ENCODE measurements around the gene NOTCH1.

NOTCH1 gene

DNA sequence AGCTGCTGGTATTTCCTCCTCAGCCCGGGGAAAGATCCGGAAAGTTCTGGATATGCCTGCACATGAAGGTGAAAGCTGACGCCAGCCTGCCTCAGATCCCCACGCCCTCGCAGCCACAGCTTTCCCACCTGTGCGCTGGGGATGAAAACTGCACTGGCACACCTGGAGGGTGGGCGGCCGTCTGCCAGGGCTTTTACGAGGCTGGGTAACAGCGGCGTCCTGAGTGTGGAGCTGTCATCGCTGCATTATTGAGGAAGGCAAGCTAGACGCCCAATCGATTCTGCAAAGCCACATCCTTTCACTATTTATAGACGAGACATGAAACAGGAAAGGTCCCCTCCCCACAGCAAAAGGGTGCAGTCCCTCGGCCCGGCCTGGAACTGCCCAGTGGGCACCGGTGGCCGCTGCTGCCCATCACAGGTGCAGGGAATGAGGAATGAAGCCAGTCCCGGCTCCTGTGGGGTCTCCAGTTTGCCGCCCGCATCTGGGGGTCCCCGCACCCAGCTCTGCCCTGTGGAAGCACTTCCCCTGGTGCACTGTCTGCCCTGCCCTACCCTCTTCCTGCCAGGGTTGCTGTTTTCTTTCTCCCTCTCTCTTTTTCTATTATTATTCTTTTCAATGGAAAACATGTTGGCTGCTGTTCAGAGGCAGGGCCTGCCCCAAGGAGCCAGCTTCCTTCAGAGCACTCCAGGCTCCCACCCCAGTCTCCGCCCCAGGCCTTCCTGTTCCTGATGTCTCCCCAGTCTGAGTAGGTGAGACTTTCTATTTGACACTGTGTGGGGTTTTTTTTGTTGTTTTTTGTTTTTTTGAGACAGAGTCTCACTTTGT is 7.0 kb downstream of the NOTCH1 start:
- CTCF ChIA-PET: interaction anchor here (0.6 to 3.3 kb wide), 4 partner anchors 44 to 86 kb away, joined by 3 to 15 read pairs (median 4); no protein-coding TSS in a partner anchor
- H3K36me3 ChIP-seq (ENCODE audit: control insufficient read depth in 2 of 2, insufficient read depth in 1 of 2, low read length in 2 of 2): peaks cover 0 to 27% of the 10 kb centered on the region in 2 experiments; a peak in 1 of 3 replicates

DNA sequence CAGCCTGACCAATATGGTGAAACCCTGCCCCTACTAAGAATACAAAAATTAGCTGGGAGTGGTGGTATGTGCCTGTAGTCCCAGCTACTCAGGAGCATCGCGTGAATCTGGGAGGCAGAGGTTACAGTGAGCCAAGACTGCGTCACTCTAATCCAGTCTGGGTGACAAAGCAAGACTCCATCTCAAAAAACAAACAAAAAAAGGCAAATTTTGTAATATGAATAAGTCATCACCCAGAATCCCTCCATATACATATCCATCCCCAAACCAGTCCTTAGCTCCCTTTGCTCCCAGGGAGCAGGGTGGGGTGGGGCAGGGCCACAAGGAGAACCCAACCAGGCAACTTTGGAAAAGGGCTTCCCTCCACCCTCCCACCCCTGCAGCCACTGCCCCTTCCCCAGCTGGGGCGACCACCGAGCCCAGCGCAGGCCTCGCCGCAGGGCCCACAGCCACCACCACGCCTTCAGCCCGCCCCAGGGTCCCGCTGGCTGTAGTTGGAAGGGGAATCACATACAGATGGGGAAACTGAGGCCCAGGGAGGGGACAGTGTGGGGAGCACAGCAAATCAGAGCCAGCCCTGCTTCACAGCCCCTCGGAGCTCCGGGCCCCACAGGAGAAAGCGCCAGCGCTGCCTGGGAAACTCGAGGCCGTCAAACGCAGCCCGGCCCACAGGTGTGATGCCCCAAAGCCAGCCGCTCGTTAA is 7.8 kb downstream of the NOTCH1 start:
- ChIA-PET CTCF (interaction anchor here (0.6 to 3.3 kb wide), 4 partner anchors 21 to 53 kb away, joined by 3 to 15 read pairs (median 4); no protein-coding TSS in a partner anchor), POLR2A (no interaction called here)

More for the DNA sequence above, 7.0 kb downstream of the NOTCH1 start:
- Histone ChIP-seq H3K4me3 (ENCODE audit: low read depth, low read length) (no peak overlapping the region), H3K9me3 (ENCODE audit: control insufficient read depth, insufficient read depth, low read depth, low read length) (no peaks in the 10 kb centered on the region), H3K27ac (ENCODE audit: extremely low read depth, low read depth, low read length) (no peak overlapping the region), H3K4me1 (ENCODE audit: control insufficient read depth, insufficient read depth, low read length) (no peaks in the 10 kb centered on the region; the same call in 1 of the 2 replicates)
- no peak for TF ChIP-seq ZNF768 (tag by site-specific recombination; IDR thresholded peaks at IDR 0.05)
- 0 out of 2 replicates have a peak, but pooled peaks have one; percentile 34 for TF ChIP-seq SCRT1 (tag by site-specific recombination; IDR thresholded peaks at IDR 0.05; ENCODE audit: borderline replicate concordance)
- no peak for TF ChIP-seq HOXA7 (CRISPR knock-in tag; IDR thresholded peaks at IDR 0.05; ENCODE audit: borderline replicate concordance)
- TF ChIP-seq KLF16 (tag by site-specific recombination; IDR thresholded peaks at IDR 0.05): no peak
- POLR2A ChIA-PET: interaction anchor here (0.6 to 1.0 kb wide), 3 partner anchors 10 to 189 kb away, joined by 3 read pairs; no protein-coding TSS in a partner anchor

GRCh38 chr9:136537411-136537810 is 8.4 kb downstream of the NOTCH1 start:
- Histone ChIP-seq H3K9me3 (ENCODE audit: control insufficient read depth, insufficient read depth, low read depth, low read length) (no peaks in the 10 kb centered on the region), H3K27ac (ENCODE audit: extremely low read depth, low read depth, low read length) (no peak overlapping the region), H3K4me3 (ENCODE audit: low read depth, low read length) (no peak overlapping the region), H3K36me3 (ENCODE audit: control insufficient read depth in 2 of 2, insufficient read depth in 1 of 2, low read length in 2 of 2) (peaks cover 0 to 19% of the 10 kb centered on the region in 2 experiments; a peak in 1 of 3 replicates), H3K4me1 (ENCODE audit: control insufficient read depth, insufficient read depth, low read length) (no peaks in the 10 kb centered on the region; the same call in 1 of the 2 replicates)
- TF ChIP-seq ZNF521 (tag by site-specific recombination; IDR thresholded peaks at IDR 0.05) (no peak), ZNF121 (tag by site-specific recombination; IDR thresholded peaks at IDR 0.05) (peak; percentile 97), ZNF596 (tag by site-specific recombination; IDR thresholded peaks at IDR 0.05) (no peak), SP3 (tag by site-specific recombination; IDR thresholded peaks at IDR 0.05) (no peak), ZNF777 (tag by site-specific recombination; IDR thresholded peaks at IDR 0.05; ENCODE audit: borderline replicate concordance) (no peak), ZNF202 (tag by site-specific recombination; IDR thresholded peaks at IDR 0.05; ENCODE audit: borderline replicate concordance) (no peak)
- ChIA-PET CTCF (interaction anchor here (0.6 to 3.3 kb wide), 5 partner anchors 21 to 152 kb away, joined by 3 to 15 read pairs (median 3); no protein-coding TSS in a partner anchor), POLR2A (no interaction called here)

More for the DNA sequence above, 7.8 kb downstream of the NOTCH1 start:
- H3K4me1 ChIP-seq (ENCODE audit: control insufficient read depth, insufficient read depth, low read length): no peaks in the 10 kb centered on the region; the same call in 1 of the 2 replicates
- H3K9me3 ChIP-seq (ENCODE audit: control insufficient read depth, insufficient read depth, low read depth, low read length): no peaks in the 10 kb centered on the region
- no peak overlapping the region for H3K4me3 ChIP-seq (ENCODE audit: low read depth, low read length)
- TF ChIP-seq ZNF19 (tag by site-specific recombination; IDR thresholded peaks at IDR 0.05; ENCODE audit: low read depth): no peak
- TF ChIP-seq ZNF610 (tag by site-specific recombination; IDR thresholded peaks at IDR 0.05; ENCODE audit: borderline replicate concordance): no peak
- no peak for TF ChIP-seq ZNF658 (tag by site-specific recombination; IDR thresholded peaks at IDR 0.05)
- TF ChIP-seq, protein P1, sequence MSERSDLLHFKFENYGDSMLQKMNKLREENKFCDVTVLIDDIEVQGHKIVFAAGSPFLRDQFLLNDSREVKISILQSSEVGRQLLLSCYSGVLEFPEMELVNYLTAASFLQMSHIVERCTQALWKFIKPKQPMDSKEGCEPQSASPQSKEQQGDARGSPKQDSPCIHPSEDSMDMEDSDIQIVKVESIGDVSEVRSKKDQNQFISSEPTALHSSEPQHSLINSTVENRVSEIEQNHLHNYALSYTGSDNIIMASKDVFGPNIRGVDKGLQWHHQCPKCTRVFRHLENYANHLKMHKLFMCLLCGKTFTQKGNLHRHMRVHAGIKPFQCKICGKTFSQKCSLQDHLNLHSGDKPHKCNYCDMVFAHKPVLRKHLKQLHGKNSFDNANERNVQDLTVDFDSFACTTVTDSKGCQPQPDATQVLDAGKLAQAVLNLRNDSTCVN (tag by site-specific recombination; optimal IDR thresholded peaks at IDR 0.05): no peak
- TF ChIP-seq ZNF223 (tag by site-specific recombination; IDR thresholded peaks at IDR 0.05): no peak
- TF ChIP-seq ZNF138 (tag by site-specific recombination; IDR thresholded peaks at IDR 0.05; ENCODE audit: borderline replicate concordance): no peak
- TF ChIP-seq, protein P2, sequence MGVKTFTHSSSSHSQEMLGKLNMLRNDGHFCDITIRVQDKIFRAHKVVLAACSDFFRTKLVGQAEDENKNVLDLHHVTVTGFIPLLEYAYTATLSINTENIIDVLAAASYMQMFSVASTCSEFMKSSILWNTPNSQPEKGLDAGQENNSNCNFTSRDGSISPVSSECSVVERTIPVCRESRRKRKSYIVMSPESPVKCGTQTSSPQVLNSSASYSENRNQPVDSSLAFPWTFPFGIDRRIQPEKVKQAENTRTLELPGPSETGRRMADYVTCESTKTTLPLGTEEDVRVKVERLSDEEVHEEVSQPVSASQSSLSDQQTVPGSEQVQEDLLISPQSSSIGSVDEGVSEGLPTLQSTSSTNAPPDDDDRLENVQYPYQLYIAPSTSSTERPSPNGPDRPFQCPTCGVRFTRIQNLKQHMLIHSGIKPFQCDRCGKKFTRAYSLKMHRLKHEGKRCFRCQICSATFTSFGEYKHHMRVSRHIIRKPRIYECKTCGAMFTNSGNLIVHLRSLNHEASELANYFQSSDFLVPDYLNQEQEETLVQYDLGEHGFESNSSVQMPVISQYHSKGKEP (tag by site-specific recombination; IDR thresholded peaks at IDR 0.05): no peak
- TF ChIP-seq ZBTB48 (tag by site-specific recombination; IDR thresholded peaks at IDR 0.05): no peak
- TF ChIP-seq ZNF600 (tag by site-specific recombination; IDR thresholded peaks at IDR 0.05): no peak
- TF ChIP-seq ZNF335 (tag by site-specific recombination; conservative IDR thresholded peaks at IDR 0.05): no peak
- no peak overlapping the region for H3K27ac ChIP-seq (ENCODE audit: extremely low read depth, low read depth, low read length)
- peaks cover 0 to 22% of the 10 kb centered on the region in 2 experiments; a peak in 1 of 3 replicates for H3K36me3 ChIP-seq (ENCODE audit: control insufficient read depth in 2 of 2, insufficient read depth in 1 of 2, low read length in 2 of 2)
